ENCODE results near the gene SLC25A23. TPM values are rescaled to one million over a fixed set of nuclear protein-coding genes. Genes with fewer than 3 reads are reported as not detected.

Gene SLC25A23
- total RNA-seq, 4 donors from 2014 or later: 41.5 to 95.9 (median 64.0) TPM

DNA sequence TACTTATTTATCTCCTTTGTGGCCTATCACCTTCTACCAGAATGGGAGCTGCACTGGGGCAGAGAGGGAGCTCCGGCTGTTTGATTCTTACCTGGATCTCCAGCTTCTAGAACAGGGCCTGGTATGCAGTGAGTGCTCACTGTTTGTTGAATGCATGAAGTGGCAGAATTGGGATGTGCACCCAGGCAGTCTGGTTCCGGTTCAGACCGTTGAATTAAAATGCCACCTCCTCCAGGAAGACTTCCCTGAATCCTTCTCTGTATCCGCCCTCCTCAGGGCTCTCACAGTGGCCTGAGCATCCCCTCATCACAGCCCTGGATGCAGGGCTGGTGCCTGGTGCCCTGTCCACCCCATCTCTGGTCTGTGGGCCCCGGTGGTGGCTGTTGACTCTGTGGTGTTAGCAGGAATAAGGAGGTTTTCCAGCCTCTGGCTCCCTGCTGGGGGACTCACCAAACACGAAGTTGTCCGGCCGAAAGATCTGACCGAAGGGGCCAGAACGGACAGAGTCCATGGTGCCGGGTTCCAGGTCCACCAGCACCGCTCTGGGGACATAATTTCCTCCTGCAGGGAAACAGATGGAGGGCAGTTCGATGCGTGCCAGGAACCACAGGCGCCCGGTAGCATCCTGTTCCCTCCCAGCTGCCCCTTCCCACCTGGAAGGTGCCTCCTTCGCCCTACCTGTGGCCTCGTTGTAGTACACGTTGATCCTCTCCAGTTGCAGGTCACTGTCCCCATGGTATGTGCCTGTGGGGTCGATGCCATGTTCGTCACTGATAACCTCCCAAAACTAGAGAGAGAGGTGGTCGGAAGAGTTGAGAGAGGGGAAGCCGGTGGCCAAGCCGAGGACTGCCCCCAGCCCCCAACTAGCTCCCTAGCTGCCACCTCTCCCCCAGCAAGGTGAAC is 41.5 kb upstream of the SLC25A23 start:
- DNase-seq: no peak
- Histone ChIP-seq H3K4me3 (peak overlapping the region in 3 of 4 donors; percentile 19 to 64 (median 43)), H3K4me1 (peaks cover 9 to 22% (median 12%) of the 10 kb centered on the region in 3 donors), H3K9me3 (no peaks in the 10 kb centered on the region), H3K27me3 (peaks cover 5 to 55% (median 18%) of the 10 kb centered on the region in 4 donors), H3K27ac (no peak overlapping the region), H3K36me3 (no peaks in the 10 kb centered on the region)
- intact Hi-C loops (cut with DNase I): no loop called here
- 47 to 49% methylated on average over 6 to 10 of the region's 24 CpGs for WGBS, 2 donors
- no peak for TF ChIP-seq POLR2A (IDR thresholded peaks at IDR 0.05)
- TF ChIP-seq, protein P1, sequence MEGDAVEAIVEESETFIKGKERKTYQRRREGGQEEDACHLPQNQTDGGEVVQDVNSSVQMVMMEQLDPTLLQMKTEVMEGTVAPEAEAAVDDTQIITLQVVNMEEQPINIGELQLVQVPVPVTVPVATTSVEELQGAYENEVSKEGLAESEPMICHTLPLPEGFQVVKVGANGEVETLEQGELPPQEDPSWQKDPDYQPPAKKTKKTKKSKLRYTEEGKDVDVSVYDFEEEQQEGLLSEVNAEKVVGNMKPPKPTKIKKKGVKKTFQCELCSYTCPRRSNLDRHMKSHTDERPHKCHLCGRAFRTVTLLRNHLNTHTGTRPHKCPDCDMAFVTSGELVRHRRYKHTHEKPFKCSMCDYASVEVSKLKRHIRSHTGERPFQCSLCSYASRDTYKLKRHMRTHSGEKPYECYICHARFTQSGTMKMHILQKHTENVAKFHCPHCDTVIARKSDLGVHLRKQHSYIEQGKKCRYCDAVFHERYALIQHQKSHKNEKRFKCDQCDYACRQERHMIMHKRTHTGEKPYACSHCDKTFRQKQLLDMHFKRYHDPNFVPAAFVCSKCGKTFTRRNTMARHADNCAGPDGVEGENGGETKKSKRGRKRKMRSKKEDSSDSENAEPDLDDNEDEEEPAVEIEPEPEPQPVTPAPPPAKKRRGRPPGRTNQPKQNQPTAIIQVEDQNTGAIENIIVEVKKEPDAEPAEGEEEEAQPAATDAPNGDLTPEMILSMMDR (IDR thresholded peaks at IDR 0.05): no peak

DNA sequence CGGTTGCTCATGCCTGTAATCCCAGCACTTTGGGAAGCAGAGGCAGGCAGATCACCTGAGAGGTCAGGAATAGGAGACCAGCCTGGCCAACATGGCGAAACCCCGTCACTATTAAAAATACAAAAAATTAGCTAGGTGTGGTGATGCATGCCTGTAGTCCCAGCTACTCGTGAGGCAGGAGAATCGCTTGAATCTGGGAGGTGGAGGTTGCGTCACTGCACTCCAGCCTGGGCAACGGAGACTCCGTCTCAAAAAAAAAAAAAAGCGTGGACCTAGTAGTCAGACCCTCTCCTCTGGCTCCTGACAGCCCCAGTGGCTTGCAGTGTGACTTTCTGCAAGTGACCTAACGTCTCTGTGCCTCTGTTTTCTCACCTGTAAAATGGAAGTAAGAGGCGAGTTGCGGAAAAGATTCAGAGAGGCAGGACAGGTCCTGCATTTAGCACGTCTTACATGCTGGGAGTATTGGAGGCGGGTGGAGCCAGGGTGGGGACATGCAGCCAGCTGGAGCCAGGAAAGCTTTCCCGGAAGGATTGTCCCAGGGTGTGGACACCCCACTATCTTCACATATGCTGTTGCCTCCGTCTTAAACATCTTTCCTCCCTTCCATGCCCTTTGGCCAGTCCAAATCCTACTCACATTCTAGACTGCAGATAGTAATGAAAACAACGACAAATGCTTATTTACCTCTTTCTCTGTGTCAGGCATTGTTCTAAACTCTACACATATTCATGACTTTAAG is 39.6 kb upstream of the SLC25A23 start:
- peaks cover 9 to 22% (median 12%) of the 10 kb centered on the region in 3 donors for H3K4me1 ChIP-seq
- TF ChIP-seq POLR2A (IDR thresholded peaks at IDR 0.05): no peak
- TF ChIP-seq, protein P1 (IDR thresholded peaks at IDR 0.05): no peak
- intact Hi-C loops (cut with DNase I): no loop called here
- H3K36me3 ChIP-seq: no peaks in the 10 kb centered on the region
- peaks cover 5 to 51% (median 18%) of the 10 kb centered on the region in 4 donors for H3K27me3 ChIP-seq
- no peak overlapping the region for H3K27ac ChIP-seq
- H3K9me3 ChIP-seq: no peaks in the 10 kb centered on the region
- 49 to 63% methylated on average over 15 to 17 of the region's 17 CpGs for WGBS, 2 donors
- no peak for DNase-seq
- H3K4me3 ChIP-seq: no peak overlapping the region

DNA sequence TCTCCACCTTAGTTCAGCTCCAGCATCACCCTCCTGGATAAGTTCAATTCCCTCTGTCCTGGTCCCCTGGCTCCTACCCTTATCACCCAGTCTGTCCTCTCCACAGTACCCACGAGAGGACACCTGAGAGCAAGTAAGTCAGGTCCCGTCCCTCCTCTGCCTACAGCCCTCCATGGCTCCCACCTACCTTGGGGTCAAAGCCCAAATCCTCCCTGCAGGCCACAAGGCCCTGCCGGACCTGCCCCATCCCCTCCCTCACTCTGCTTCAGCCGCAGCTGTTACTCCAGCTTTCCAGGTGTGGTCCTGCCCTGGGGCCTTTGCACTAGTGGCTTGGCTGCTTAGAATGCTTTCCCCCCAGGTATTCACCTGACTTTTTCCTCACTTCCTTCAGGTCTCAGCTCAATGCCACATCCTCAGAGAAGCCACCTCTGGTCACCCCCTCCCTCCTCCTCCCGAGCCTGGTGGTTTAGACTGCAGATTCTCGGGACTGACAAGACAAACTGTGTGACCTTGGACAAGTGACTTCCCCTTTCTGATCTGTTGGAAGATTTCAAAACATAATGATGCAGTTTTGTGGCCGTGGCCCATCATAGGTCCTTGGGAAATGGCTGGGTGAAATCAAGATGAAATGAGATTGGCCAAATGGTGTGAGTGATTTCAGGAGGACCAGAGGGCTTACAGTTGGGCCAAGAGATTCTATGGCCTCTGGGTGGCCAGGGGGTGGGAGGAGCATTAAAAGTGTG is 38.9 kb upstream of the SLC25A23 start:
- no peak for DNase-seq
- TF ChIP-seq, protein P1 (IDR thresholded peaks at IDR 0.05): no peak
- Histone ChIP-seq H3K9me3 (no peaks in the 10 kb centered on the region), H3K4me1 (peaks cover 9 to 22% (median 12%) of the 10 kb centered on the region in 3 donors), H3K4me3 (no peak overlapping the region), H3K27me3 (peaks cover 5 to 44% (median 18%) of the 10 kb centered on the region in 4 donors), H3K36me3 (no peaks in the 10 kb centered on the region), H3K27ac (no peak overlapping the region)
- 52 to 54% methylated on average over 6 of the region's 7 CpGs for WGBS, 2 donors
- intact Hi-C loops (cut with DNase I): no loop called here

DNA sequence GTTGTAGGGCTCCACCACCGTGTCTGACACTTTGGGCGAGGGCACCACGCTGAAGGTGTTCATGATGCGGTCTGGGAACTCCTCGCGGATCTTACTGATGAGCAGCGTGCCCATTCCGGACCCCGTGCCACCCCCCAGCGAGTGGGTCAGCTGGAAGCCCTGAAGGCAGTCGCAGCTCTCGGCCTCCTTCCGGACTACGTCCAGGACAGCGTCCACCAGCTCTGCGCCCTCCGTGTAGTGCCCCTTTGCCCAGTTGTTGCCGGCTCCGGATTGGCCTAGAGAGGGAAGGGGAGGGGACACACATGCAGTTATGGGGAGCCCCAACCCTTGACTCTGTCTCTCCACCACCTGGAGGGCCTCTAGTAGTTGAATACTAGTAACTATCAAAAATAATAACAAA is 36.4 kb upstream of the SLC25A23 start:
- WGBS, 2 donors: 95 to 100% methylated on average over 8 to 15 of the region's 19 CpGs
- Histone ChIP-seq H3K36me3 (no peaks in the 10 kb centered on the region), H3K9me3 (peaks cover 0 to 5% (median 0%) of the 10 kb centered on the region in 3 donors), H3K27me3 (peaks cover 0 to 19% (median 2%) of the 10 kb centered on the region in 4 donors), H3K4me3 (no peak overlapping the region), H3K4me1 (peaks cover 0 to 7% (median 0%) of the 10 kb centered on the region in 3 donors), H3K27ac (no peak overlapping the region)
- no peak for TF ChIP-seq POLR2A (IDR thresholded peaks at IDR 0.05)
- TF ChIP-seq, protein P1 (IDR thresholded peaks at IDR 0.05): no peak
- no peak for DNase-seq
- intact Hi-C loops (cut with DNase I): no loop called here
